Fibroblast of villous mesenchyme (primary cell): ENCODE measurements around the gene MRPL40. TPM values are rescaled to one million over a fixed set of nuclear protein-coding genes. Genes with fewer than 3 reads are reported as not detected.
A peak's percentile ranks its signal among the peaks of the same experiment; 100 is the strongest.
"Not testable (repeated sequence)": the region's sequence is repeated elsewhere in the genome, so short reads cannot be mapped to it uniquely, and the experiment has no call there.

ENCODE experiments used
- DNase-seq: peaks from one replicate; pipeline ENCODE4 v3.0.0-alpha.2; 2010; ENCODE audit warnings: low read depth
- H3K4me3 ChIP-seq: 2 replicates; pipeline ENCODE4 v1.5.1; 2011; ENCODE audit warnings: low read depth, mild to moderate bottlenecking, low read length
- CTCF ChIP-seq: IDR thresholded peaks from 2 replicates; pipeline ENCODE4 v1.5.1; 2012; ENCODE audit warnings: low read depth, mild to moderate bottlenecking, low read length; ENCODE audit not compliant: insufficient read depth
- total RNA-seq: library from RNA; depleted of rRNA; stranded (reverse); fragments of >200 nt; gene quantifications from 2 replicates; pipeline ENCODE4 v1.2.3, GENCODE V29; 2012

Gene MRPL40
- total RNA-seq, 1 donor: 46.2 TPM

DNA sequence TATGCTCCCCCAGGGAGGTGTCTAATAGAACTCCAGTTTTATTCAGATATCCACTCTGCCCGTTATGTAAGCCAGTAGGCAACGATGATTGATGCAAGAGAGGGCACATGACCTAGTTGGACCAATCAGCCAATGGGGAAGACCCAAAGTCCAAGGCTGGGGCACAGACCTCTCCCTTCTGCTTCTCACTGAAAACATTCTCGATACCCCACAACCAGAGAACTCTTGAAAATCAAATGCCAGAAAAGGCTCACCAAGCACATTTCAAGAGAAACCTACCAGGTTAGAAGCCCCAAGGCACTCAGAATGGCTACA is 8.2 kb upstream of the MRPL40 start:
- DNase-seq: no peak
- TF ChIP-seq CTCF: no peak
- H3K4me3 ChIP-seq: no peak overlapping the region

DNA sequence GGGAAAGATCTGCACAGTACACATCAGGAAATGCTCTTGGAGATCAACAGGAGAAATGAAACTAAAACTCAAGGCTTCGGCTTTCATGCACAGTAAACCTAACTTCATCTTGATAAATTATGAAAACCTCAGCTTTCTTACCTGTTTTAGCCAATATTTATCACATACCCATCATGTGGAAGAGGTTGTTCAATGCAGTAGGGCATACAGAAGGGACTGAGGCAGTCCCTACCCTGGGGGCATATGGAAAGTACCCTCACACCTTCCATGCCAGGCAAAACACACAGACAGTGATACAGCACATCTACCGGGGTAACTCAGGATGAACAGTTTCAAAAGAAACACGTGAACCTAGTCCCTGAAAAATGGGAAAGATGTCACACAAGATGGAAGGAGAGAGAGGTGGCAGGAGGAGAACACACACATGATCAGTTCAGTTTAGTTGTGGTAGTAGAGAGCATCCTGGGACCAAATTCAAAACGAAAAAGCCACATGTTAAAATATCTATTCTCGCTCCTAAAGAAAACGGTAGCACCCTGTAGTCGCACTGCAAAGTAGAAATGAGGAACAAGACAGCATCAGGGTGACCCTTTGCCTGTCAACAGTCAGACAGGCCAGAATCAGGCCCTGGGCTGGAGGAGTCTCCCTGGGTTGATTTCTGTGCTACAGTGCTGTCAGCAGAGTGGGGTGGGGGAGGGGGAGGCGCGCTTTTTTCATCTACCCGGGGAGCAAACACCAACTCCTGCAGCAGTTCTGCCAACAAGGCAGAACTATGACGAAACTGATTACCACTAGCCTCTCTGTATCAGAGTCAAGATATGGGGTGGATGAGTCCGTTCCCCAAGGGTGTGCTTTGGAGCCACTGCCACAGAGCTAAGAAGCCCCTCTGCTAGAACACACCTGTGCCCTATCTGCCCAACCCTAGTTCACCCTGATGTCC is 2.1 kb upstream of the MRPL40 start:
- peak; percentile 84 for DNase-seq
- peak overlapping the region; percentile 89 for H3K4me3 ChIP-seq
- no peak for TF ChIP-seq CTCF

- peak; percentile 24 for TF ChIP-seq CTCF
- H3K4me3 ChIP-seq: peak overlapping the region; percentile 89
- peak; percentile 39 for DNase-seq
Measured at GRCh38 chr22:19430890-19431541, 1.3 kb upstream of the MRPL40 start.

DNA sequence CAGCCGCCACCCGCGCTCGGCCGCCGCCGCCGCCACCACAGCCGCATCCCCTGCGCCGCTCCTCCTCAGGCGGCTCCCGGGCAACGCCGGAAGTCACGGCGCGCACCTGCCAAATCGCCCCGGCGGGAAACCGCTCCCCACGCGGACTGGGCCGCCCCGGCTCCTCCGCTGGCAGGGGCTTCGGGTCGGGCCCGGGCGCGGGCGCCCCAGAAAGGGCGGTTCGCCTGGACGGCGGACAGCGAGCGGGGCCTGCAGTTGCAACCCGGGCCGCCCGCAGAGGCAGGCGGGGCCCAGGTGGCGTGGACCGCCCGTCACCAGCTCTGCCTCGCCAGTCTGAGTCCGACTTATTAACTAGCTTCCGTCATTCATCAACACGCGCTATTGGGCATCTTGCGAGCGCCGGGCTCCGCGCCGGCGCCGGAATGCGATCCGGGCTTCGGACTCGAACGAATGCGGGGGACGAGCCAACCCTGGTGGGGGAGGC is 654 bp upstream of the MRPL40 start, which contains the start of gene HIRA:
HIRA (minus strand) TSS at position 85 of the 484 bp plus-strand sequence. CDS start 257 bp downstream, outside the sequence.
- no peak for TF ChIP-seq CTCF
- peak; percentile 76 for DNase-seq

GRCh38 chr22:19434401-19434800 is 2.1 kb downstream of the MRPL40 start:
- no peak for DNase-seq
- no peak overlapping the region for H3K4me3 ChIP-seq
- TF ChIP-seq CTCF: no peak

More for the DNA sequence above, 654 bp upstream of the MRPL40 start, which contains the start of gene HIRA:
- H3K4me3 ChIP-seq: peak within 1 kb of the TSS; percentile 89

DNA sequence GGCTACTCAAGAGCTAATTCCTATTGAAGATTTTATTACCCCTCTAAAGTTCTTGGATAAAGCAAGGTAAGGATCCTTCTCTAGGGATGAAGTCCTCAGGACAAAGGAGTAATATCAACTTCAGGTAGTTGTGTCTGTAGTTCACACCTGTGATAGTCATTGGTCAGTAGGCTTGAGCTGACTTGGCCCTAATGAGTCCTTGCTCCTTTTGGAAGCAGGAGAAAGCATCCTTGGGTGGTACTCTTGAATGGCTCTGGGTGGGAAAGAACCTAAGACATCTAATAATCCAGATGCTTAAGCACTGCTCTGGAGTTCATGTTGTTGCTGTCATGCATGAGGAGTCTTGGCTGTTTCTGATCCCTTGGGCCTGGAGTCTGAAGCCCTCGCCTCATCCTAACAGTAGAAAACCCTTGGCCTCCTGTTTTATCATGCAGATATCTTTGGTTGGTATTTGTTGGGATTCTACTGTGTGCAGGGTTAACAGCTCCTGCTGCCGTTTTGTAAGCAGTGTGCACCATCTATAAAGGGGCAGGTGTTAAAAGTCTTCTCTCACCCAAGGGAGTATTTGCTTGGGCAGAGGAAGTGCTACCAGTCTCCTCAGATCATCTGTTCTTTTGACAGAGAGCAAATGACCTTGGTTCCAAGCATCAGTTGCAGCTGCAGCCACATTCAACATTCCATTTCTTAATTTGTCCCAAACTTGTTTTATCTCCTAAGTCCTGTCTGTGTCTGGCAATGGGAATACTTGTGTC is 2.7 kb downstream of the MRPL40 start:
- TF ChIP-seq CTCF: no peak
- DNase-seq: no peak
- H3K4me3 ChIP-seq: no peak overlapping the region

DNA sequence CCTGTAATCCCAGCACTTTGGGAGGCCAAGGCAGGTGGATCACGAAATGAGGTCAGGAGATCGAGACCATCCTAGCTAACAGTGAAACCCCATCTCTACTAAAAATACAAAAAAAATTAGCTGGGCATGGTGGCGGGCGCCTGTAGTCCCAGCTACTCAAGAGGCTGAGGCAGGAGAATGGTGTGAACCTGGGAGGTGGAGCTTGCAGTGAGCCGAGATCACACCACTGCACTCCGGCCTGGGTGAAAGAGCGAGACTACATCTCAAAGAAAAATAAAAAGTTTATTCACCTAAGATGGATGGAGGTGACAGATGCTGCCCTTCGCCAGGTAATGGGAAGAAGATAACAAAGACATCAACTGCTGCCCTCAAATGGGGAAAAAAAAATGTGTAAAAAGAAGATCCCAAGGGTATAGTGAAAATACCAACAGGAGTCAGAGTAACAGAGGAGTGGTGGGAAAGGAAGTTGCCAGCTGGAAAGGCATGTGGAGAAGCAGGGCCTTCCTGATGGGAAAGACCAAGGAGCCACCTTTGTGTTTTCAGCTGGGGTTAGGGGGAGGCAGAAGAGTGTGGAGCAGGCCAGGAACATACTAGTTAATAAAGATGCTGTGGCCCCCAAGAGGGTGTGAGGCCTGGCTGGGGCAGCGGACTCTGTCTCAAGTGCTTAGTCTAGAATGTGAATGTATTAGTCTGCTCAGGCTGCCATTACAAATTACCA is 4.3 kb downstream of the MRPL40 start:
- not testable (repeated sequence) for H3K4me3 ChIP-seq, DNase-seq
